ENCODE data around the gene FBXL3. TPM values are rescaled to one million over a fixed set of nuclear protein-coding genes. Genes with fewer than 3 reads are reported as not detected.

Gene FBXL3
- total RNA-seq, 2 experiments from 2014 or later: 41.3 to 43.2 TPM

- CTCF ChIA-PET: interaction anchor here (1.2 to 1.4 kb wide), 2 partner anchors 8 to 15 kb away, joined by 3 read pairs; no protein-coding TSS in a partner anchor
- H3K27me3 Mint-ChIP-seq: no peaks in the 10 kb centered on the region
- no peak overlapping the region for H3K27ac Mint-ChIP-seq
- DNase-seq: no peak
- peaks cover 6% of the 10 kb centered on the region for H3K36me3 Mint-ChIP-seq (ENCODE audit: low read depth)
- no peak overlapping the region for H3K4me3 Mint-ChIP-seq
- peaks cover 7% of the 10 kb centered on the region for H3K4me1 Mint-ChIP-seq
- POLR2A ChIA-PET: no interaction called here
- no peaks in the 10 kb centered on the region for H3K9me3 Mint-ChIP-seq
Measured at GRCh38 chr13:77040835-77041234, 13.9 kb upstream of the FBXL3 start.

DNA sequence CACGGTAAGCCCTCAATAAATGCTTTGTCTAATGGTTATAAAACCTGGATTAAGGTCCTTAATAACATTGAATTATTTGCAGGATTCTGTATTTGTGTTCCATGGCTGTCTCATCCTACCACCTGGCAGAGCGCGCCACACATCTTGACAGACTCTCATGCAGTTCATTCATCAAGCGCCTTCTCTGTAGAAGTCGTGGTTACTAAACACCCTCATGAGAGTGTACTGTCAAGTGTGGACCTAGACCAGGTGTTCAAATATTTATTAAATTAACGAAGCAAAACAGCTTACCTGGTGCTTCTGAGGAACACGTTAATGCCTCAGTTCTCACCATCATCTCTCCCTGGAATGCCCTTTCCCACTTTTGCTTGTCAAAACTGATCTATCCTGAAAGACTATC, 13.1 kb upstream of the FBXL3 start:
- CTCF ChIA-PET: no interaction called here

DNA sequence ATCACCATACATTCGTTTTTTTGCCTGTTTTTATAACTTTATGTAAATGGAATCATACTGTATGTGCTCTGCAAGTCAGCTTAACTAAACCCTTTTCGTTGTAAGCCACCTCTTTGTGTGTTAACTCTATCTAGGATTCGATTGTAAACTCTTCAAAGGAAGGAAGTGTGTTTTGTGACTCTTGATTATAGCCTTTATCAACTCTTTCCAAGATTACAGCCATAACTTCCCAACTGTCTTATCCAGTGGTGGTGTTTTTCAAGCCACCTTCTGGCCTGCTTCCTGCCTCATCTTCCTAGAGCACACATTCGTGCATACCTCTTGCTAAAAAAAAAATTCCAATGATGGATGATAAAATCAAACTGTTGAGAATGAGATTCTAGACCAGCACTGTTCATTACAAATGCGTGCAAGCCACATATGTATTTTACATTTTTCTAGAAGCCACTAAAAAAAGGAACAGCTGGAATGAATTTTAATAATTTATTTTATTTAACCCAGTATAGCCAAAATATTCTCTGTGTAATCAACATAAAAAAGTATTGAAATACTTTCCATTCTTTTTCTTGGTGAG, 12.0 kb upstream of the FBXL3 start:
- no peaks in the 10 kb centered on the region for H3K27me3 Mint-ChIP-seq
- CTCF ChIA-PET: no interaction called here
- no peak overlapping the region for H3K4me3 Mint-ChIP-seq
- DNase-seq: no peak
- peaks cover 2% of the 10 kb centered on the region for H3K36me3 Mint-ChIP-seq (ENCODE audit: low read depth)
- no peak overlapping the region for H3K27ac Mint-ChIP-seq
- H3K4me1 Mint-ChIP-seq: peaks cover 7% of the 10 kb centered on the region
- H3K9me3 Mint-ChIP-seq: no peaks in the 10 kb centered on the region
- POLR2A ChIA-PET: no interaction called here

More for the DNA sequence above, 13.1 kb upstream of the FBXL3 start:
- POLR2A ChIA-PET: no interaction called here
- H3K4me1 Mint-ChIP-seq: peaks cover 7% of the 10 kb centered on the region
- no peaks in the 10 kb centered on the region for H3K9me3 Mint-ChIP-seq
- H3K27ac Mint-ChIP-seq: no peak overlapping the region
- peaks cover 4% of the 10 kb centered on the region for H3K36me3 Mint-ChIP-seq (ENCODE audit: low read depth)
- H3K4me3 Mint-ChIP-seq: no peak overlapping the region
- DNase-seq: no peak
- no peaks in the 10 kb centered on the region for H3K27me3 Mint-ChIP-seq

GRCh38 chr13:77036279-77036678, 9.3 kb upstream of the FBXL3 start:
- ChIA-PET POLR2A (no interaction called here), CTCF (interaction anchor here (0.8 kb wide), 1 partner anchor 10 kb away, joined by 3 read pairs; no protein-coding TSS in a partner anchor)
- H3K36me3 Mint-ChIP-seq (ENCODE audit: low read depth): peaks cover 2% of the 10 kb centered on the region
- peaks cover 2% of the 10 kb centered on the region for H3K4me1 Mint-ChIP-seq
- DNase-seq: no peak
- no peaks in the 10 kb centered on the region for H3K9me3 Mint-ChIP-seq
- no peaks in the 10 kb centered on the region for H3K27me3 Mint-ChIP-seq
- H3K4me3 Mint-ChIP-seq: no peak overlapping the region
- H3K27ac Mint-ChIP-seq: no peak overlapping the region

DNA sequence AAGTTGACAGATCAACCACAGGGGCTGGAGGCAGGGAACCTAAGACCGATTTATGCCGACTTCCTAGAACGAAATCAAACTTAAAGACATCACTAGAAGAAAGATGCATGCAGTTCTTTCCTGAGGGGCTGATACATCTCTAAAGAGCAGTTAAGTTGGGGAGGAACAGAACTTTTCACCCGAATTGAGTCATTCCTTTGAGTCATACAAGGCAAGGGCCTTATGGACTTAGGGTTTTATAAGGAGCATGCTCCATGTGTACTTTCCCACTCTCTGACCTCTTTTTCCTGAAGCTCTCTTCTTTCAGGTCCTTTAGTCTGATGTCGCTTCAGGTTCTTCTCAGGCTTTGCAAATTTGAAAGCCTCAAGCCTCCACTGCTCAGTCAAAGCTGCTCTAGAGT, 7.9 kb upstream of the FBXL3 start:
- Mint-ChIP-seq H3K4me1 (peaks cover 2% of the 10 kb centered on the region), H3K36me3 (ENCODE audit: low read depth) (peaks cover 2% of the 10 kb centered on the region), H3K27ac (no peak overlapping the region), H3K4me3 (no peak overlapping the region), H3K27me3 (no peaks in the 10 kb centered on the region), H3K9me3 (no peaks in the 10 kb centered on the region)
- DNase-seq: no peak
- ChIA-PET POLR2A (no interaction called here), CTCF (interaction anchor here (0.6 to 1.4 kb wide), 4 partner anchors 15 to 255 kb away, joined by 3 to 7 read pairs (median 4); no protein-coding TSS in a partner anchor)

DNA sequence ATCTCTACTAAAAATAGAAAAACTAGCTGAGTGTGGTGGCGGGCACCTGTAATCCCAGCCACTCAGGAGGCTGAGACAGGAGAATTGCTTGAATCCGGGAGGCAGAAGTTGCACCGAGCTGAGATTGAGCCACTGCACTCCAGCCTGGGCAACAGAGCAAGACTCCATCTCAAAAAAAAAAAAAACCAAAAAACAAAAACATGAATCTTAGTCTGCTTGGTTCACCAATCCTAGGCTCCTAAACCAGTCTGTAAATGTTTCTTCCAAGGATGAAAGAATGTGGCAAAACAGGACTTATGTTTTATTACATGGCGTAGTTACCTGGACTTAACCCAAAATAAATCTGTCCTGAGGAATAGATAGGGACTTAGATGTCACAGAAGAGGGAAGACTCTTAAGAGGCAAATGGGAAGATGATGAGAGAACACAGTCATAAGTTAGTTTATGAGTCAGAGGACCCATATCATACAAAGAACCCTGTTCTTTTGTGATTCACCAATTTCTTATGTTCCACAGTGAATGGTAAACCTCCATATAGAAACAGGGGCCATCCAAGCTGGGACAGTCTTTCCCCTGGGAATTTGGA, 6.9 kb upstream of the FBXL3 start:
- Mint-ChIP-seq H3K4me1 (peaks cover 2% of the 10 kb centered on the region), H3K27ac (no peak overlapping the region), H3K27me3 (no peaks in the 10 kb centered on the region), H3K9me3 (peaks cover 3% of the 10 kb centered on the region), H3K4me3 (no peak overlapping the region), H3K36me3 (ENCODE audit: low read depth) (peaks cover 2% of the 10 kb centered on the region)
- POLR2A ChIA-PET: no interaction called here
- no peak for DNase-seq
- CTCF ChIA-PET: no interaction called here

- CTCF ChIA-PET: interaction anchor here (1.1 to 1.5 kb wide), 2 partner anchors 11 to 15 kb away, joined by 3 to 6 read pairs; no protein-coding TSS in a partner anchor
Measured at GRCh38 chr13:77031656-77032243, 4.8 kb upstream of the FBXL3 start.

GRCh38 chr13:77029436-77029835, 2.5 kb upstream of the FBXL3 start:
- peaks cover 21% of the 10 kb centered on the region for H3K4me1 Mint-ChIP-seq
- peaks cover 3% of the 10 kb centered on the region for H3K9me3 Mint-ChIP-seq
- H3K36me3 Mint-ChIP-seq (ENCODE audit: low read depth): peaks cover 9% of the 10 kb centered on the region
- no peak overlapping the region for H3K27ac Mint-ChIP-seq
- ChIA-PET POLR2A (no interaction called here), CTCF (no interaction called here)
- H3K27me3 Mint-ChIP-seq: no peaks in the 10 kb centered on the region
- no peak overlapping the region for H3K4me3 Mint-ChIP-seq
- no peak for DNase-seq

More at GRCh38 chr13:77031656-77032243, 4.8 kb upstream of the FBXL3 start:
- Mint-ChIP-seq H3K27me3 (no peaks in the 10 kb centered on the region), H3K36me3 (ENCODE audit: low read depth) (peaks cover 2% of the 10 kb centered on the region), H3K27ac (no peak overlapping the region), H3K4me1 (peaks cover 16% of the 10 kb centered on the region), H3K9me3 (peaks cover 3% of the 10 kb centered on the region), H3K4me3 (no peak overlapping the region)
- POLR2A ChIA-PET: no interaction called here
- DNase-seq: no peak

DNA sequence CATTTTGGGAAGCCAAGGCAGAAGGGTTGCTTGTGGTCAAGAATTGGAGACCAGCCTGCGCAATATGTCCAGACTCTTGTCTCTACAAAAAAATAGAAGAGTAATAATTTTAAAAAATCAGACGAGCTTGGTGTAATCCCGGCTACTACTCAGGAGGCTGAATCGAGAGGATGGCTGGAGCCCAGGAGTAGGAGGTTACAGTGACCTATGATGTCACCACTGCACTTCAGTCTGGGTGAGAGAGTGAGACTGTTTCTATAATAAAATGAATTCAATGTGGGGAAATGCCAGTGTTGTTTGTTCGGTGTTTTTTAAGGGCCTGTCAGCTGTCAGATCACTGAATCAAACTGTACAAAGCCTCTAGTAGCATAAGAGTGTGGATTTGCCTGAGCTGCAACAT, 1.2 kb upstream of the FBXL3 start:
- CTCF ChIA-PET: interaction anchor here (0.7 to 1.1 kb wide), 3 partner anchors 15 to 309 kb away, joined by 3 to 4 read pairs (median 3); no protein-coding TSS in a partner anchor
- Mint-ChIP-seq H3K9me3 (peaks cover 3% of the 10 kb centered on the region), H3K27me3 (no peaks in the 10 kb centered on the region), H3K27ac (peak overlapping the region; percentile 95), H3K36me3 (ENCODE audit: low read depth) (peaks cover 16% of the 10 kb centered on the region), H3K4me1 (peaks cover 32% of the 10 kb centered on the region), H3K4me3 (peak overlapping the region; percentile 84)
- DNase-seq: no peak
- POLR2A ChIA-PET: interaction anchor here (0.6 kb wide), 1 partner anchor 478 kb away, joined by 3 read pairs; no protein-coding TSS in a partner anchor

DNA sequence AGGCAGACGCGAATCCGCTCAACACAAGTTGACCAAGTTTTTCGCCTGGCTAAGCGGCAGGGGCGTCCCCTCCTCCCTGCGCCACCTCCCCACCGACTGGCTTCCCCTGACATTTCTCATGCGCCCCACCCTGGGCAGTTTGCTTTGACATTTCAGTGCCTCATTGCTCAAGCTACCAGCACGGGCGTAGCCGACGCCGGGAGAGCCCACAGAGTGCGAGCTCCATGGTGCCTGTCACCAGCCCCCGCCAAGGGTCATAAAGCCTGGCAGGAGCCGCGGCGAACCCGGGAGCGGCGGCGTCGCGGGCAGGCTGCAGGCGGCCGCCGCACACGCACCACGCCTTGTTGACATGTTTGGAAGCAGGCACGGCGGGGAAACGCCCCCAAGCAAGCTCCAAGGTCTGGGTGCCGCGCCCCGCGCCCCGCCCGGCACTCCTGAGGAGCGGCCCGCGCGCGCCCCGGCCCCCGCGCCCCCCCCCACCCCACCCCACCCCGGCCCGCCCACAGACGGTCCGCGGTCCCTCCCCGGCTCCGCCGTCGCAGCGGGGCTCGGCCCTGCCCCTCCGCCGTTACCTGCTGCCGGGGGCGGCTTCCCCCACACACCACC, 601 bp downstream of the FBXL3 start:
- ChIA-PET POLR2A (interaction anchor here (1.1 kb wide), 1 partner anchor 13 kb away, joined by 3 read pairs; no protein-coding TSS in a partner anchor), CTCF (interaction anchor here (0.6 to 2.2 kb wide), 4 partner anchors 8 to 46 kb away, joined by 3 to 5 read pairs (median 5); no protein-coding TSS in a partner anchor)
- DNase-seq: peak; percentile 84
- Mint-ChIP-seq H3K27ac (peak overlapping the region; percentile 96), H3K4me3 (peak overlapping the region; percentile 94), H3K9me3 (peaks cover 3% of the 10 kb centered on the region), H3K36me3 (ENCODE audit: low read depth) (peaks cover 29% of the 10 kb centered on the region), H3K27me3 (no peaks in the 10 kb centered on the region), H3K4me1 (peaks cover 49% of the 10 kb centered on the region)

GRCh38 chr13:77022341-77022740, 4.6 kb downstream of the FBXL3 start:
- H3K27ac Mint-ChIP-seq: no peak overlapping the region
- no peaks in the 10 kb centered on the region for H3K27me3 Mint-ChIP-seq
- H3K4me1 Mint-ChIP-seq: peaks cover 50% of the 10 kb centered on the region
- no peak for DNase-seq
- ChIA-PET POLR2A (no interaction called here), CTCF (interaction anchor here (2.4 kb wide), 1 partner anchor 14 kb away, joined by 8 read pairs; no protein-coding TSS in a partner anchor)
- no peak overlapping the region for H3K4me3 Mint-ChIP-seq
- H3K9me3 Mint-ChIP-seq: no peaks in the 10 kb centered on the region
- peaks cover 39% of the 10 kb centered on the region for H3K36me3 Mint-ChIP-seq (ENCODE audit: low read depth)

- Mint-ChIP-seq H3K4me1 (peaks cover 48% of the 10 kb centered on the region), H3K4me3 (no peak overlapping the region), H3K36me3 (ENCODE audit: low read depth) (peaks cover 53% of the 10 kb centered on the region), H3K9me3 (no peaks in the 10 kb centered on the region), H3K27me3 (no peaks in the 10 kb centered on the region), H3K27ac (no peak overlapping the region)
- no peak for DNase-seq
- POLR2A ChIA-PET: no interaction called here
- CTCF ChIA-PET: interaction anchor here (0.6 to 1.6 kb wide), 2 partner anchors 16 kb away, joined by 3 to 7 read pairs; no protein-coding TSS in a partner anchor
Measured at GRCh38 chr13:77019756-77020155, 7.2 kb downstream of the FBXL3 start.
